Suprapubic skin (tissue), 4 donors: ENCODE results near the gene CHST1. TPM values are rescaled to one million over a fixed set of nuclear protein-coding genes. Genes with fewer than 3 reads are reported as not detected.

Source experiments
- DNase-seq, 2 donors: peaks; one replicate each; pipeline ENCODE4 v3.0.0-alpha.2; 2019; ENCODE audit warnings: low spot score in 2 of 2
- H3K27ac ChIP-seq: fragments of 200-600 bp; sonication (generic); one replicate; pipeline ENCODE4 v1.5.1; 2019
- H3K27me3 ChIP-seq: fragments of 200-600 bp; sonication (generic); one replicate; pipeline ENCODE4 v1.5.1; 2019
- H3K36me3 ChIP-seq: fragments of 200-600 bp; sonication (generic); one replicate; pipeline ENCODE4 v1.5.1; 2019
- H3K4me1 ChIP-seq: fragments of 200-600 bp; sonication (generic); one replicate; pipeline ENCODE4 v1.5.1; 2019
- H3K4me3 ChIP-seq: fragments of 200-600 bp; sonication (generic); one replicate; pipeline ENCODE4 v1.5.1; 2019; ENCODE audit warnings: mild to moderate bottlenecking
- H3K9me3 ChIP-seq: fragments of 200-600 bp; sonication (generic); one replicate; pipeline ENCODE4 v1.5.1; 2019
- CTCF ChIP-seq, 2 donors: fragments of 200-600 bp in 1 of 2; fragments of 450-650 bp in 1 of 2; sonication (generic) in 1 of 2; IDR thresholded peaks; one replicate each; pipeline ENCODE4 v1.5.1; 2016 to 2019; ENCODE audit warnings: antibody characterized with exemption in 2 of 2, mild to moderate bottlenecking in 1 of 2, moderate library complexity in 1 of 2
- EP300 ChIP-seq: sonication (generic); formaldehyde crosslinking; IDR thresholded peaks from one replicate; pipeline ENCODE4 v1.6.1; 2017; ENCODE audit warnings: antibody characterized with exemption
- POLR2A ChIP-seq, 2 donors: fragments of 450-650 bp; IDR thresholded peaks; one replicate each; pipeline ENCODE4 v1.6.1; 2017; ENCODE audit warnings: antibody characterized with exemption in 2 of 2, mild to moderate bottlenecking in 2 of 2, moderate library complexity in 2 of 2
- POLR2AphosphoS5 ChIP-seq, 3 donors: sonication (generic); formaldehyde crosslinking; IDR thresholded peaks; one replicate each; pipeline ENCODE4 v1.6.1; 2017; ENCODE audit warnings: antibody characterized with exemption in 3 of 3
- WGBS: methylation state at CpG from one replicate; pipeline ENCODE4 v1.1.5; 2018; 5-methylcytosine and 5-hydroxymethylcytosine counted together
- total RNA-seq, 4 donors: library from RNA; depleted of rRNA; stranded (reverse); fragments of >200 nt; gene quantifications; one replicate each; pipeline ENCODE4 v1.1.0, GENCODE V29; 2016

The CHST1 gene
- total RNA-seq, 4 donors from 2014 or later, result 0.38 to 1.1 (median 0.94) TPM; not detected in 1

- H3K9me3 ChIP-seq, result no peaks in the 10 kb centered on the region
- DNase-seq, result no peak
- no peak for TF ChIP-seq EP300
- no peak for TF ChIP-seq POLR2A (IDR thresholded peaks at IDR 0.05)
- no peak for TF ChIP-seq CTCF (IDR thresholded peaks at IDR 0.05)
- TF ChIP-seq POLR2AphosphoS5 (IDR thresholded peaks at IDR 0.05), result no peak
- 65% methylated on average over 4 of the region's 4 CpGs for WGBS
- no peak overlapping the region for H3K4me3 ChIP-seq
- H3K27me3 ChIP-seq, result peaks cover 23% of the 10 kb centered on the region
- no peaks in the 10 kb centered on the region for H3K4me1 ChIP-seq
- H3K36me3 ChIP-seq, result no peaks in the 10 kb centered on the region
- H3K27ac ChIP-seq, result no peak overlapping the region
These were observed 38.7 kb upstream of the CHST1 start for GRCh38 chr11:45704133-45704532.

- no peaks in the 10 kb centered on the region for H3K36me3 ChIP-seq
- peaks cover 12% of the 10 kb centered on the region for H3K27me3 ChIP-seq
- WGBS, result 89% methylated on average over 4 of the region's 4 CpGs
- no peak overlapping the region for H3K4me3 ChIP-seq
- H3K27ac ChIP-seq, result no peak overlapping the region
- DNase-seq, result no peak
- H3K9me3 ChIP-seq, result no peaks in the 10 kb centered on the region
- TF ChIP-seq CTCF (IDR thresholded peaks at IDR 0.05) (no peak), EP300 (no peak), POLR2AphosphoS5 (IDR thresholded peaks at IDR 0.05) (no peak), POLR2A (IDR thresholded peaks at IDR 0.05) (no peak)
- no peaks in the 10 kb centered on the region for H3K4me1 ChIP-seq
These were observed 37.1 kb upstream of the CHST1 start for GRCh38 chr11:45702511-45702910.

- 77% methylated on average over 4 of the region's 8 CpGs for WGBS
- Histone ChIP-seq H3K4me3 (no peak overlapping the region), H3K4me1 (no peaks in the 10 kb centered on the region), H3K36me3 (no peaks in the 10 kb centered on the region), H3K27ac (no peak overlapping the region), H3K27me3 (peaks cover 4% of the 10 kb centered on the region), H3K9me3 (no peaks in the 10 kb centered on the region)
- TF ChIP-seq CTCF (IDR thresholded peaks at IDR 0.05) (no peak), POLR2AphosphoS5 (IDR thresholded peaks at IDR 0.05) (no peak), EP300 (no peak), POLR2A (IDR thresholded peaks at IDR 0.05) (no peak)
- DNase-seq, result no peak
These were observed 33.5 kb upstream of the CHST1 start for GRCh38 chr11:45698777-45699497.

GRCh38 chr11:45692808-45693453, 27.5 kb upstream of the CHST1 start:
- H3K4me1 ChIP-seq, result no peaks in the 10 kb centered on the region
- H3K36me3 ChIP-seq, result no peaks in the 10 kb centered on the region
- no peaks in the 10 kb centered on the region for H3K27me3 ChIP-seq
- H3K4me3 ChIP-seq, result no peak overlapping the region
- DNase-seq, result no peak
- TF ChIP-seq POLR2A (IDR thresholded peaks at IDR 0.05) (no peak), CTCF (IDR thresholded peaks at IDR 0.05) (no peak), EP300 (no peak), POLR2AphosphoS5 (IDR thresholded peaks at IDR 0.05) (no peak)
- H3K27ac ChIP-seq, result no peak overlapping the region
- 79% methylated on average over 9 of the region's 10 CpGs for WGBS
- no peaks in the 10 kb centered on the region for H3K9me3 ChIP-seq

GRCh38 chr11:45688472-45689033, 23.1 kb upstream of the CHST1 start:
- H3K4me3 ChIP-seq, result no peak overlapping the region
- no peaks in the 10 kb centered on the region for H3K36me3 ChIP-seq
- WGBS, result 50% methylated on average over 7 of the region's 7 CpGs
- TF ChIP-seq POLR2A (IDR thresholded peaks at IDR 0.05), result no peak
- TF ChIP-seq CTCF (IDR thresholded peaks at IDR 0.05), result no peak
- no peak for TF ChIP-seq POLR2AphosphoS5 (IDR thresholded peaks at IDR 0.05)
- no peak for TF ChIP-seq EP300
- no peaks in the 10 kb centered on the region for H3K9me3 ChIP-seq
- no peak overlapping the region for H3K27ac ChIP-seq
- DNase-seq, result no peak
- peaks cover 7% of the 10 kb centered on the region for H3K27me3 ChIP-seq
- H3K4me1 ChIP-seq, result no peaks in the 10 kb centered on the region
